ENCODE measurements around the gene PCDH15. TPM values are rescaled to one million over a fixed set of nuclear protein-coding genes. Genes with fewer than 3 reads are reported as not detected.

Gene PCDH15
- total and polyA plus RNA-seq, 12 donors: 1.9 to 34.2 (median 10.2) TPM

- H3K4me1 ChIP-seq (replicated peaks in 1 of 2): no peaks in the 10 kb centered on the region
- H3K27me3 ChIP-seq: no peaks in the 10 kb centered on the region
- H3K36me3 ChIP-seq (replicated peaks in 1 of 2): no peaks in the 10 kb centered on the region
- 89 to 94% (median 92%) methylated on average over 4 of the region's 4 CpGs for WGBS, 4 donors
- H3K27ac ChIP-seq: no peak overlapping the region
- DNase-seq: no peak
- no peaks in the 10 kb centered on the region for H3K9me3 ChIP-seq (replicated peaks in 1 of 3)
- intact Hi-C loops (cut with DNase I): no loop called here
- no peak for TF ChIP-seq POLR2A (IDR thresholded peaks at IDR 0.05)
- TF ChIP-seq CTCF (IDR thresholded peaks at IDR 0.05): no peak
- H3K4me3 ChIP-seq: no peak overlapping the region
Measured at GRCh38 chr10:54477738-54478137, 323.3 kb downstream of the PCDH15 start.

- intact Hi-C loops (cut with DNase I): no loop called here
- Histone ChIP-seq H3K9me3 (replicated peaks in 1 of 3) (no peaks in the 10 kb centered on the region), H3K4me3 (no peak overlapping the region), H3K27ac (no peak overlapping the region), H3K36me3 (replicated peaks in 1 of 2) (no peaks in the 10 kb centered on the region), H3K4me1 (replicated peaks in 1 of 2) (no peaks in the 10 kb centered on the region), H3K27me3 (no peaks in the 10 kb centered on the region)
- TF ChIP-seq POLR2A (IDR thresholded peaks at IDR 0.05) (no peak), CTCF (IDR thresholded peaks at IDR 0.05) (no peak)
- 91 to 100% (median 98%) methylated on average over 1 of the region's 1 CpG for WGBS, 4 donors
- no peak for DNase-seq
Measured at GRCh38 chr10:54470324-54470631, 330.8 kb downstream of the PCDH15 start.

- Histone ChIP-seq H3K27me3 (no peaks in the 10 kb centered on the region), H3K27ac (no peak overlapping the region), H3K4me1 (replicated peaks in 1 of 2) (no peaks in the 10 kb centered on the region), H3K4me3 (no peak overlapping the region), H3K36me3 (replicated peaks in 1 of 2) (no peaks in the 10 kb centered on the region), H3K9me3 (replicated peaks in 1 of 3) (no peaks in the 10 kb centered on the region)
- DNase-seq: no peak
- intact Hi-C loops (cut with DNase I): no loop called here
- 77 to 93% (median 86%) methylated on average over 8 of the region's 8 CpGs for whole genome bisulfite sequencing, 4 donors
- TF ChIP-seq POLR2A (IDR thresholded peaks at IDR 0.05) (no peak), CTCF (IDR thresholded peaks at IDR 0.05) (no peak)
Measured at GRCh38 chr10:54469587-54470323, 331.3 kb downstream of the PCDH15 start.

- TF ChIP-seq CTCF (IDR thresholded peaks at IDR 0.05) (no peak), POLR2A (IDR thresholded peaks at IDR 0.05) (no peak)
- WGBS, 4 donors: 75 to 84% (median 80%) methylated on average over 1 of the region's 1 CpG
- intact Hi-C loops (cut with DNase I): no loop called here
Measured at GRCh38 chr10:54454271-54454670, 346.8 kb downstream of the PCDH15 start.

More at GRCh38 chr10:54454271-54454670, 346.8 kb downstream of the PCDH15 start:
- peaks cover 0 to 5% (median 0%) of the 10 kb centered on the region in 3 donors for H3K9me3 ChIP-seq (replicated peaks in 1 of 3)
- no peaks in the 10 kb centered on the region for H3K27me3 ChIP-seq
- no peaks in the 10 kb centered on the region for H3K4me1 ChIP-seq (replicated peaks in 1 of 2)
- no peak overlapping the region for H3K4me3 ChIP-seq
- no peak for DNase-seq
- H3K27ac ChIP-seq: no peak overlapping the region
- H3K36me3 ChIP-seq (replicated peaks in 1 of 2): no peaks in the 10 kb centered on the region
